Body of pancreas (tissue), 4 donors: Measurements from ENCODE around the gene CCR6. TPM values are rescaled to one million over a fixed set of nuclear protein-coding genes. Genes with fewer than 3 reads are reported as not detected.

Source experiments
- ATAC-seq: fragments of 150-250 bp; one replicate; pipeline ENCODE4 v1.9.1; 2016
- DNase-seq, 4 donors: peaks; one replicate each; pipeline ENCODE4 v3.0.0-alpha.2; 2019
- H3K27ac ChIP-seq, 4 donors: fragments of 200-600 bp; sonication (generic); 1 replicate in 3 of 4; 2 replicates in 1 of 4; pipeline versions ENCODE4 v1.5.1 to v1.6.1; 2016 to 2019; ENCODE audit warnings: mild to moderate bottlenecking in 1 of 4, mixed read lengths in 1 of 4, moderate library complexity in 1 of 4
- H3K27me3 ChIP-seq, 2 donors: fragments of 200-600 bp; sonication (generic); one replicate each; pipeline ENCODE4 v1.6.0; 2016; ENCODE audit warnings: mild to moderate bottlenecking in 1 of 2
- H3K36me3 ChIP-seq, 2 donors: fragments of 200-600 bp; sonication (generic); replicated peaks in 1 of 2; 2 replicates each; pipeline ENCODE4 v1.5.1; 2016; ENCODE audit warnings: low read depth in 2 of 2; ENCODE audit not compliant: insufficient read depth in 1 of 2
- H3K4me1 ChIP-seq: fragments of 200-600 bp; sonication (generic); one replicate; pipeline ENCODE4 v1.6.0; 2016
- H3K4me3 ChIP-seq, 2 donors: fragments of 200-600 bp; sonication (generic); 1 replicate in 1 of 2; 2 replicates in 1 of 2; pipeline ENCODE4 v1.5.1; 2016 to 2019
- H3K9me3 ChIP-seq, 3 donors: fragments of 200-600 bp; sonication (generic); 1 replicate in 2 of 3; 2 replicates in 1 of 3; pipeline ENCODE4 v1.5.1; 2016
- POLR2A ChIP-seq, 3 donors: fragments of 450-650 bp; IDR thresholded peaks; one replicate each; pipeline ENCODE4 v1.6.1; 2016; ENCODE audit warnings: antibody characterized with exemption in 3 of 3, mild to moderate bottlenecking in 2 of 3
- WGBS, 2 donors: methylation state at CpG; one replicate each; pipeline ENCODE4 v1.1.5; 2017; 5-methylcytosine and 5-hydroxymethylcytosine counted together
- intact Hi-C: fragments of 100-400 bp; cut with DNase I; formaldehyde crosslinking; loops from one replicate; pipeline ENCODE4 v1.15.1; 2023
- total RNA-seq, 2 donors: library from RNA; depleted of rRNA; stranded (reverse); fragments of >200 nt; gene quantifications; one replicate each; pipeline ENCODE4 v1.1.0, GENCODE V29; 2016
- TF ChIP-seq, protein P1 (sequence below), 7 experiments: fragments of 450-650 bp in 4 of 7; fragments of 200-600 bp in 3 of 7; sonication (generic) in 3 of 7; IDR thresholded peaks; one replicate each; pipeline ENCODE4 v1.5.1; 2016 to 2019; ENCODE audit warnings: antibody characterized with exemption in 7 of 7

CCR6 gene
- not detected for total RNA-seq

GRCh38 chr6:167122827-167123657 lies at the start of gene CCR6:
Gene CCR6 (plus strand): TSS chr6:167123096. CDS start chr6:167136135, 13,039 bp downstream.
- TF ChIP-seq, protein P1, sequence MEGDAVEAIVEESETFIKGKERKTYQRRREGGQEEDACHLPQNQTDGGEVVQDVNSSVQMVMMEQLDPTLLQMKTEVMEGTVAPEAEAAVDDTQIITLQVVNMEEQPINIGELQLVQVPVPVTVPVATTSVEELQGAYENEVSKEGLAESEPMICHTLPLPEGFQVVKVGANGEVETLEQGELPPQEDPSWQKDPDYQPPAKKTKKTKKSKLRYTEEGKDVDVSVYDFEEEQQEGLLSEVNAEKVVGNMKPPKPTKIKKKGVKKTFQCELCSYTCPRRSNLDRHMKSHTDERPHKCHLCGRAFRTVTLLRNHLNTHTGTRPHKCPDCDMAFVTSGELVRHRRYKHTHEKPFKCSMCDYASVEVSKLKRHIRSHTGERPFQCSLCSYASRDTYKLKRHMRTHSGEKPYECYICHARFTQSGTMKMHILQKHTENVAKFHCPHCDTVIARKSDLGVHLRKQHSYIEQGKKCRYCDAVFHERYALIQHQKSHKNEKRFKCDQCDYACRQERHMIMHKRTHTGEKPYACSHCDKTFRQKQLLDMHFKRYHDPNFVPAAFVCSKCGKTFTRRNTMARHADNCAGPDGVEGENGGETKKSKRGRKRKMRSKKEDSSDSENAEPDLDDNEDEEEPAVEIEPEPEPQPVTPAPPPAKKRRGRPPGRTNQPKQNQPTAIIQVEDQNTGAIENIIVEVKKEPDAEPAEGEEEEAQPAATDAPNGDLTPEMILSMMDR (IDR thresholded peaks at IDR 0.05): no peak
- TF ChIP-seq POLR2A (IDR thresholded peaks at IDR 0.05): no peak
- WGBS, 2 donors: 63 to 66% methylated on average over 8 of the region's 8 CpGs
- Histone ChIP-seq H3K4me3 (no peak within 1 kb of the TSS), H3K4me1 (no peaks in the 10 kb centered on the region), H3K9me3 (no peaks in the 10 kb centered on the region), H3K27me3 (no peaks in the 10 kb centered on the region), H3K27ac (no peak within 1 kb of the TSS), H3K36me3 (no peaks in the 10 kb centered on the region)
- DNase-seq (no peak), ATAC-seq (no peak)
- intact Hi-C loops: no loop called here

DNA sequence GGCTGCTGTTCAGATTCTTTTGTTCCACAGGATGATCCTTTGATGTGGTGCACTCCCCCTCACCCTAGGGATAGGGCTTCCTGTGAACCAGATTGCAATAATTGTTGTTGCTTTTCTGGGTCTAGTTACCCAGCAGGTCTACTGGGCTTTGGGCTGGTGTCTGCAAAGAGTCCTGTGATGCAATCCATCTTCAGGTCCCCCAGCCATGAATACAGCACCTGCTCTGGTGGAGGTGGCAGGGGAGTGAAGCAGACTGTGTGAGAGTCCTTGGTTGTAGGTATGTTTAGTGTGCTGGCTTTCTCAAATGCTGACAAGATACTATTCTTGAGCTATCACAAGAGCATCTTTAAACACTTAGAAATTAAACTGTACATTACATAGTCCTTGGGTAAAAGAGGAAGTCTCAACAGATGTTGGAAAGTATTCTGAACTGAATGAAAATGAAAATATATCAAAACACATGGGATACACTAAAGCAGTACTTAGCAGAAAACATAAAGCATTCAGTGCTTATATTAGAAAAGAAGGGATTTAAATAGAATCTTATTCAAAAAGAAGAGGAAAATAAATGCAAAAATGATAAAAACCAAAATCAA lies 49.1 kb upstream of the CCR6 start:
- no peak for DNase-seq
- H3K27me3 ChIP-seq: no peaks in the 10 kb centered on the region
- no peaks in the 10 kb centered on the region for H3K9me3 ChIP-seq
- ATAC-seq: no peak
- TF ChIP-seq, protein P1 (IDR thresholded peaks at IDR 0.05): no peak
- TF ChIP-seq POLR2A (IDR thresholded peaks at IDR 0.05): no peak
- H3K36me3 ChIP-seq: no peaks in the 10 kb centered on the region
- intact Hi-C loops: no loop called here
- no peak overlapping the region for H3K4me3 ChIP-seq
- no peaks in the 10 kb centered on the region for H3K4me1 ChIP-seq
- H3K27ac ChIP-seq: no peak overlapping the region

DNA sequence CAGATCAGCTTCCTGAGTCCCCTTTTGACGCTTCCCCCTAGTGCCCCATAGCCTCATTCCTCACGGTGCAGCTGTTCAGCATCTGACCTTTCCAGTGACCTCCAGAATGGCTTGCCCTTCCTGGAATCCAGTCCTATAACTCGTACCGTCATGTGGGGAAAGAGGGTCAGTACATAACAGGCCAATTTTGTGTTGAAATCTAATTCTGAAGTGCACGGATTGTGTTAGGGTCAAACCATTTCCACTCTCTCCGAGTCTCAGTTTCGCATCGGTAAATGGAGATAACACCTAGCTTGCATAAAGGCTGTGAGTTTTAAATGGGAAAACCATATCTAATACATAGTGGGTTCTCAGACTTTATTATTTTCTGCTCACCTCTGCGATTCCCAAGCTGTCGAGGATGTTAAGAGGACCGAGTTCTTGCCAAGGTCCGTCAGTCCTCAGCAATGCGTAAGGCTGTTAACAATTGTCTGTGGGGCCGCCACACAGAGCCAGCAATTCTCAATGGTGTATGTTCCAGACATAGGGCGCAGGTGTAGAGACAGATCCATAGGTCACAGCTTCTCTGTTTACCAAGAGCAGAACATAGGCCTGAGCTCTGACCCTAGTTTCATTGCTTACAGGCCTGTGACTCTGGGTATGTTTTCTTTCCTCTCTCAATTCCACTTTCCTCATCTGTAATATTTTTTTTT lies 45.5 kb upstream of the CCR6 start:
- no peaks in the 10 kb centered on the region for H3K36me3 ChIP-seq
- no peak for TF ChIP-seq POLR2A (IDR thresholded peaks at IDR 0.05)
- TF ChIP-seq, protein P1 (IDR thresholded peaks at IDR 0.05): no peak
- ATAC-seq (no peak), DNase-seq (no peak)
- no peak overlapping the region for H3K4me3 ChIP-seq
- H3K27ac ChIP-seq: no peak overlapping the region
- no peaks in the 10 kb centered on the region for H3K9me3 ChIP-seq
- H3K27me3 ChIP-seq: no peaks in the 10 kb centered on the region
- whole genome bisulfite sequencing, 2 donors: 66 to 76% methylated on average over 15 of the region's 15 CpGs
- no peaks in the 10 kb centered on the region for H3K4me1 ChIP-seq
- intact Hi-C loops: no loop called here

DNA sequence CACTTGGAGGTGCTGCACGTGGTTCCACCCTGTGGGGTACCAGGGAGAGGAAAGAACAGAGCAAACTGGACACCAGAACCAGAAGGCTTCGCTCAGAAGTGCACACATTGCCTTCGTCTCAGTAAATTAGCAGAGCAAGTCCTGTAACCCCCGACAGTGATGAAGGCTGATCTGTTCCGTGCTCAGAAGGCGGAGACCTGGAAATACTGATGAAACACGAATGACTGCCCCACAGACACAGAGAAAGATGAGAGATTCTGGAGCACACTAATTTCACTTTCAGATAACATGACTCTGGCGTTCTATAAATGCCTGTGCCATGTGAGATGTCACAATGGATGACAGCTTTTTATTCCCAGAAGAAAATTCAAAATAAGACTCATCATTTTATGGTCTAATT lies 44.2 kb upstream of the CCR6 start:
- H3K9me3 ChIP-seq: no peaks in the 10 kb centered on the region
- TF ChIP-seq, protein P1 (IDR thresholded peaks at IDR 0.05): no peak
- TF ChIP-seq POLR2A (IDR thresholded peaks at IDR 0.05): no peak
- no peak overlapping the region for H3K27ac ChIP-seq
- H3K27me3 ChIP-seq: no peaks in the 10 kb centered on the region
- no peak overlapping the region for H3K4me3 ChIP-seq
- no peak for ATAC-seq
- H3K36me3 ChIP-seq: no peaks in the 10 kb centered on the region
- no peaks in the 10 kb centered on the region for H3K4me1 ChIP-seq
- WGBS, 2 donors: 80 to 90% methylated on average over 8 of the region's 8 CpGs
- no peak for DNase-seq
- intact Hi-C loops: no loop called here
